SK-N-MC (cell line): ENCODE data around the gene NOX4.

Experiments
- EZH2 ChIP-seq: fragments of 200-600 bp; sonication (generic); IDR thresholded peaks from one replicate; pipeline ENCODE4 v1.6.1; 2017; ENCODE audit warnings: antibody characterized with exemption
- POLR2AphosphoS5 ChIP-seq: IDR thresholded peaks from 2 replicates; pipeline ENCODE4 v1.6.1; 2012; ENCODE audit warnings: mild to moderate bottlenecking, low read depth, low read length, borderline replicate concordance

DNA sequence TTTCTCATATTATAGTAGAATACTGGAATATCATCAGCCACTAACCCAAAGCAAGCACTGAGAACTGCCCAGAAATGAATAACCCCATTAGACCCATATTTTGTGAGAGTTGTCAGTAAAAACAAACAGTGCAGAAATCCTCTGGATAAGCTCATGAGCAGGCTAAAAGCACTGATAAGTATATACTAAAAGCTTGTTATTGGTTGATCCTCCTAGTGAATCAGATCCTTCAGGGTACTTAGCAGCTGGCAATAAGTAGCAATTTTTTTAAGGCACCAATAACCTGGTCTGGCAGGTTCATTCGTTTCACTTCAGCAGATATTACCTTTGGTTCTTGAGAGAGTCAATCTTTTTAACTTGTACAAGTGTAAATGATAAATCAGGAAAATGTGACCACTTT lies 1.2 kb downstream of the NOX4 start:
- no peak for TF ChIP-seq EZH2
- no peak for TF ChIP-seq POLR2AphosphoS5
